Measurements from ENCODE around the gene SLC26A4.

SLC26A4 gene

DNA sequence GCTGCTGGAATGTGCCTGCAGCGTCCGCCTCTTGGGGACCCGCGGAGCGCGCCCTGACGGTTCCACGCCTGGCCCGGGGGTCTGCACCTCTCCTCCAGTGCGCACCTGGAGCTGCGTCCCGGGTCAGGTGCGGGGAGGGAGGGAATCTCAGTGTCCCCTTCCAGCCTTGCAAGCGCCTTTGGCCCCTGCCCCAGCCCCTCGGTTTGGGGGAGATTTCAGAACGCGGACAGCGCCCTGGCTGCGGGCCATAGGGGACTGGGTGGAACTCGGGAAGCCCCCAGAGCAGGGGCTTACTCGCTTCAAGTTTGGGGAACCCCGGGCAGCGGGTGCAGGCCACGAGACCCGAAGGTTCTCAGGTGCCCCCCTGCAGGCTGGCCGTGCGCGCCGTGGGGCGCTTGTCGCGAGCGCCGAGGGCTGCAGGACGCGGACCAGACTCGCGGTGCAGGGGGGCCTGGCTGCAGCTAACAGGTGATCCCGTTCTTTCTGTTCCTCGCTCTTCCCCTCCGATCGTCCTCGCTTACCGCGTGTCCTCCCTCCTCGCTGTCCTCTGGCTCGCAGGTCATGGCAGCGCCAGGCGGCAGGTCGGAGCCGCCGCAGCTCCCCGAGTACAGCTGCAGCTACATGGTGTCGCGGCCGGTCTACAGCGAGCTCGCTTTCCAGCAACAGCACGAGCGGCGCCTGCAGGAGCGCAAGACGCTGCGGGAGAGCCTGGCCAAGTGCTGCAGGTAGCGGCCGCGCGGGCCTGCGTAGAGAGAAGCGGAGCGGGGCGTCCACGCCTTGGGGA, 645 bp downstream of the SLC26A4 start:
- no peak for DNase-seq (ENCODE audit: low read depth)

DNA sequence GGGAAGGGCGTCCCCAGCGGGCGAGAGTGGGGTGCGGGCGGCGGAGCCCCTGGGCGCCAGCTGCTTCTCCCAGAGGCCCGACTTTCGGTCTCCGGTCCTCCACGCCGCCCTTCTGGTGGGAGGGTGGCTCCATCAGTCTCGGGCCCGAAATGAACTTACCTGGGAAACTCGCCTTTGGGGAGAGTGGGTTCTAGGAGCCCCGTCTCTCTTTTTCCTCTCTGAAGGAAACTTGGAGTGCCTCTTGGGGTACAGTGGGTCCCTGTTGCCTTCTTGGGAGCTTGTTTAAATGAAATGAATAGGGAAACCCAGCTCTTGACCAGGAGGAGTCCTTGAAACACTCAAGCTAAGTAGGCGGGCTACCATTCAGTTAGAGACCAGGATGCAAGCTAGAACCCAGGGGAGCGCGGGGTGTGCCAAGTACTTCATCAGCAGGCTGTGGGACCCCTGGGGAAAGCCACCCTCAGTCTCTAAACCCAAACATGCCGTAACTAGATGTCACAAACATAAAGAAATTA, 1.3 kb downstream of the SLC26A4 start:
- no peak for DNase-seq (ENCODE audit: low read depth)

GRCh38 chr7:107663196-107663595, 2.6 kb downstream of the SLC26A4 start:
- no peak for DNase-seq (ENCODE audit: low read depth)

- DNase-seq (ENCODE audit: low read depth) = no peak
Measured at GRCh38 chr7:107666790-107667189, 6.2 kb downstream of the SLC26A4 start.

- DNase-seq (ENCODE audit: low read depth) = no peak
Measured at GRCh38 chr7:107667341-107667740, 6.7 kb downstream of the SLC26A4 start.

GRCh38 chr7:107668296-107668695, 7.7 kb downstream of the SLC26A4 start:
- DNase-seq (ENCODE audit: low read depth) = no peak

- DNase-seq (ENCODE audit: low read depth) = no peak
Measured at GRCh38 chr7:107672183-107672582, 11.6 kb downstream of the SLC26A4 start.

DNA sequence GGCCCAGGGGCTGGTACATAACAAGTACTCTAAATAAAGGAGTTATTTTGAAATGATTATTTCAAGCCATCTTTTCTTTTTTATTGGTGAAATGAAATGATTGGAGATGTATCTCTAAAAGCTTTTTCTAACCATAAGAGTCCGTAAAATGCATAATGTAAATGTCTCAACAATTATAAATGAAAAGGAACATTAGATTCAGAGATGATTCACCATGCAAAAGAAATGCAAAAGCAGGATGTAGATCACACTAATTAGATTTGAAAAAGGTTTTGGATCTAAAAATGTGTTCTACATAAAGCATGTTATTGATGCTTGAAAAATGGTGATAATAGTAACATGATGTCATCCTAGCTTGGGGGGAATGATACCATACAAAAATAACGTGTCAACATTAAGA, 15.6 kb downstream of the SLC26A4 start:
- DNase-seq (ENCODE audit: low read depth) = no peak

DNA sequence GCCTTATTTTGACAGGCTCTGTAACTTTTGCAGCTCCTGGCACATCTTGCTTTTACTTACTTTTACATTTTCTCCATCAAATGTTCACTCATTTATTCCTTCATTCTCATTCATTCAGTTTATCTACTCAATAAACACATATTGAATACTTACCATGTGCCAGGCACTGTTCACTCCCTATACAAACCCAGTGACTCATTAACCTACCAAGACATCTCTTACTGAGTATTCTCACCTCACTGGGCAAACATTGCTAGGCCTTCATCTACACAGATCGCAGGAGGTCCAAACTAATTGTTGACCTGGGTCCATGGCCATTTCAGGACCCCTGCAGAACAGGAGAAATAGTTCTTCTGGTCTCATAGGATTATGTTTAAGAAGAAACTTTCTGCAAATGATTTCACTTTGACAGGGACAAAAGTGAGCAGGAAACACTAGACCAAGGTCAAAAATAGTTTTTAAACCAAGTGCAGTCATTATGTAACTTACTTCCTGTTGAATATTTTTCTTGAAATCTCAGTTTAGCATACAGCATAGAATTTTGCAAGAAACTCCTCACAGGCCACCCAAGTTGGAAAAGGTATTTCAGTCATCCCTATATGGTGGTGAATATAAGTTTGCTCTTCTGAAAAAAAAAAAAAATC, 17.6 kb downstream of the SLC26A4 start:
- DNase-seq (ENCODE audit: low read depth) = no peak

DNA sequence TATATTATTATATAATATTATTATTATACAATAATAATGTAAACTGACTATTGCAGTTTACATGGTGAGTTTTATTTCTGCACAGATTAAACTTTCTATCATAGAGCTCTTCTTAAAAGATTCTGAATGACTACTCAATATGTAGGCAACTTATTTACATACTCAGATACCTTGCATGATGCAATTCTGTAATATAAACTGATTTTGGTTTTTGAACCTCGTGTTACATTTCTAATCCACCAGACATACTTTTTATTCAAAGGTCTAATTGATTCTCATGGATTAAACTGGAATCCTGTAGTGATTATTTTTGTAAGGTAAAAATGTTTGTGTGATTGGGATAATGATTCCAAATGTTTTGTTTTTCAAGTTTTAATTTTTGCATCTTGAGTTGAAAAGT, 19.9 kb downstream of the SLC26A4 start:
- DNase-seq (ENCODE audit: low read depth) = no peak

DNA sequence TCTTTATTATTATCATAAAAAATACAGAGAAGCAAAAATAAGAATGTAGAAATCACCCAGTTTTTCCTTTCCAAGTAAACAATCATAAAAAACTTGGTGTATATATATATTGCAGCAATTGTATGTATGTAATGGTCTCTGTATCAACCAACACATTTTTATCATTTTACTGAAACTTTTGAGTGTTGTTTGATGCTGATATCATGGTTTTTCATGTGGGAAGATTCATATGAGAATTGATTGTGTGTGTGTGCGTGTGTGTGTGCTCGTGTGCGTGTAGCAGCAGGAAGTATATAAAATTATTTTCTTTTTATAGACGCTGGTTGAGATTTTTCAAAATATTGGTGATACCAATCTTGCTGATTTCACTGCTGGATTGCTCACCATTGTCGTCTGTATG, 22.3 kb downstream of the SLC26A4 start:
- DNase-seq (ENCODE audit: low read depth) = no peak

DNA sequence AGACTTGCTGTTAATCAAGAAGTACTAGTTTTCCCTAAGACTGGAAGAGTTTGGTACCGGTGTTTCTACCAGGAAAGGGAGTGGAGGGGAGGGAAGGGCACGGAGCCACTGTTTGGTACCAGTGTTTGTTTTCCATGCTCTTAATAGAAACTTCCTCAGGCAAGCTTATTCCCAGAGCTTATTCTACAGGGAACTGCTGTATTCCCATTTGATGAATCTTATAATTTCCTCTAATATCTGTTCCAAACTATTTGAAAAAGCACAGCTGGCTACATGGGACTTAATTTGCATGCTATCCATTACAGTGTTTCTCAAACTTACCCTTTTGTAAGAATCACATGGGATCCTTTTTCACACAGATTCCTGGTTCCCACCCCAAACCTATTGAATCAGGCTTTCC, 23.7 kb downstream of the SLC26A4 start:
- no peak for DNase-seq (ENCODE audit: low read depth)

- no peak for DNase-seq (ENCODE audit: low read depth)
Measured at GRCh38 chr7:107684947-107685463, 24.4 kb downstream of the SLC26A4 start.

DNA sequence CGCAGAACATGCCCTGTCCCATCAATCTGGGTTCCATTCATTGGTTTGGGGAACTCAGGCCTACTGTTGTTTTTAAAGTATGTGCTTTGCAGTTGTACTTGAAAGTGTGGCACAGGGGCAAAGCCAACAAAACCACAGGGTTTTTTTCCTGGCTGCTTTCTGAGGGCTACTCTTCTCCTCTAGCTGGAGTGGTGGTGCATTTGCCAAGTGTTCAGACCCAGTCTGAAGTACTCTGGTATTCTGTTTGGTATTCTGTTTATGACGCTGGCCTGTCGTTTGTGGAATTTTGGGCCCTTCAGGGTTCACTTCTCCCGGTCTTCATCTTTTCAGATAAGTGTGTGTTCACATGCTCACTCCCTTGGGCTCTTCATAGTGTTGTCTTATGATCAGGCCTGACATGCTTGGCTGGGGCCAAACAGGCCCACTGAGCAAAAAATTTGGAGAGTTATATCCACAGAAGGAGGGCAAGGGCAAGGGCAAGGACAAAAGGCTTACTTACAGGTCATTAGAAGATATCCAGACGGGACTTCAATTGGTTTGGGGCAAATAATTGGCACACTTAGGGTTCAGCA, 26.3 kb downstream of the SLC26A4 start:
- DNase-seq (ENCODE audit: low read depth) = no peak

DNA sequence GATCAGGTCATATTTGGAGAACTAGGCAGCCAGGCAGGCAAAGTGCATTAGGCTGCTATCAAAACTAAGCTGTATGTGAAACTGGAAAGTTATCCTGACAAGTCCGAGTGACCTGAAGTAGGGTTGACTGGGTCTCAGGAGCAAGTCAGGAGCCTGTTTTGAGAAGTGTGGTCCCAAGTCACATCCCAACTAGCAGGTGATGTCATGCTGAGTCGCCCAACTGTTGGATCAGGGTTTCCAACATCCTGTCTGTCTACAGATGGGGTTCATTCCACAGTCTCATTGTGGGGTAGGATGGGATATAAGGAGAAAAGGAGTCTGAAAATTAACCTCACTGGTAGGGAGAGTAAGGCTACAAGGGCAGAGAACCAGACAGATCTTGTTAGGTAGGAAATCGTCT, 27.0 kb downstream of the SLC26A4 start:
- no peak for DNase-seq (ENCODE audit: low read depth)

DNA sequence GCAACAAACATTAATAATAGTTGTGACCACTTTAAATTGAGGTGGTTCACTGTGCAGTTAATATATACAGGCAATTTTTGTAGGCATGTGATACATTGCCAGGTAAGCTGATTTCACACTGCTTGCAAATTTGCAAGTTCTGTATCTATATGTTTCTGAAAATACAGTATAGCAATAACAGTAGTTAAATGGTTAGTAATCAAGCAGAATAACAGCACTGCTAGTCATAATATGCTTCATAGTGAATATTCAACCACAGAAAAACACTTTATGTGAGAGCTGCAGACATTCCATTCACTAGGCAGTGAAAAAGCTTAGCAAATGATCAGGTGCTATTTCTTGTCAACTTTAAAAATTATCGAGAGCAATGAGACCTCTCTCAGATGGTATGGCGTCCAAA, 28.9 kb downstream of the SLC26A4 start:
- no peak for DNase-seq (ENCODE audit: low read depth)

DNA sequence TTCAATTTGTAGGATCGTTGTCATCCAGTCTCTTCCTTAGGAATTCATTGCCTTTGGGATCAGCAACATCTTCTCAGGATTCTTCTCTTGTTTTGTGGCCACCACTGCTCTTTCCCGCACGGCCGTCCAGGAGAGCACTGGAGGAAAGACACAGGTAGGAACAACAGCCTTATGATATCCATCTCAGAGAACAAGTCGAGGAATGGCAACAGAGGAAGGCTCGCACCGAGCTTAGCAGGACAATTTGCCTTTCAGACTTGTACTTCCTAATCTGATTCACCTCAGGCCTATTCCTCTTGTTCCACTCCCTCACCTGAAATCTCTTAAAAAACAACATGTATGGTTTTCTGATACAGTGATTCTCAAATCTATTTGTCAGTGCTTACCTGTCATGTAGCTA, 29.5 kb downstream of the SLC26A4 start:
- no peak for DNase-seq (ENCODE audit: low read depth)

- no peak for DNase-seq (ENCODE audit: low read depth)
Measured at GRCh38 chr7:107690611-107691010, 30.0 kb downstream of the SLC26A4 start.

DNA sequence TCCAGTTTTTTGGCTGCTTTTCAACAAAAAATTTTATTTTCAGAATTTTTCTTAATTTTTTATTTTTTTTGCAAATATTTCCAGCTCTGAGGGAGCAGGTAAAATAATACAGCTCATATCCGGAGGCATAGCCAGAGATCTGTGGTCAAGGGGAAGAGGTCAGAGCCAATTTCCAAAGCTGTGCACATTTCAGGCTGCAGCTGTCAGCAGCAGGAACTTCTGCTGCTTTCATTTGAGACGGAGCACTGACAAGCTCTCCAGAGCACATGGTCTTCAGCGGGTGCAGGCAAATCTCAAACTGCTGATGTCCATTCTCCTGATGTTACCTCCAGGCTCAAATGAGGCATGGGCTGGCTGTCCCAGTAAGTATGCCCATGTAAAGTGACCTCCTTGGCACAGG, 31.1 kb downstream of the SLC26A4 start:
- no peak for DNase-seq (ENCODE audit: low read depth)

GRCh38 chr7:107692501-107692900, 31.9 kb downstream of the SLC26A4 start:
- DNase-seq (ENCODE audit: low read depth) = no peak

GRCh38 chr7:107693396-107693795, 32.8 kb downstream of the SLC26A4 start:
- no peak for DNase-seq (ENCODE audit: low read depth)

DNA sequence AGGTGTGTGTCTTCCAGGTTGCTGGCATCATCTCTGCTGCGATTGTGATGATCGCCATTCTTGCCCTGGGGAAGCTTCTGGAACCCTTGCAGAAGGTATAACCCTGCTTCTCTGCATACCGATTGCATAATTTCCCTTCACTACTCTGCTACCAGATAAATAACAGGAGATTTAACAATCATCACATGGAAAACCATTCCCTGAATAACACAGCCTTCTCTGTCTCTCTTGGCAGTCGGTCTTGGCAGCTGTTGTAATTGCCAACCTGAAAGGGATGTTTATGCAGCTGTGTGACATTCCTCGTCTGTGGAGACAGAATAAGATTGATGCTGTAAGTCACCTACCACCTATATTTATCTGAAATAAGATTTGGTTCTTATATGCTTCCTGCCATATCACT, 33.8 kb downstream of the SLC26A4 start:
- DNase-seq (ENCODE audit: low read depth) = no peak
